ENCODE measurements around the gene TSPAN4.

GRCh38 chr11:847876-848275 is 5.2 kb downstream of the TSPAN4 start:
- TF ChIP-seq ZBTB33 (CRISPR knock-in tag; IDR thresholded peaks at IDR 0.05) (no peak), TSHZ1 (CRISPR knock-in tag; IDR thresholded peaks at IDR 0.05) (no peak), KLF1 (tag; IDR thresholded peaks at IDR 0.05) (no peak), FOXA1 (IDR thresholded peaks at IDR 0.05; ENCODE audit: borderline replicate concordance) (no peak), HOXB6 (CRISPR knock-in tag; IDR thresholded peaks at IDR 0.05; ENCODE audit: borderline replicate concordance) (no peak), EZH2 (IDR thresholded peaks at IDR 0.05; ENCODE audit: borderline replicate concordance, low read depth, low read length) (no peak), CHD1 (IDR thresholded peaks at IDR 0.05; ENCODE audit: low read length) (no peak), TCF7L2 (IDR thresholded peaks at IDR 0.05; ENCODE audit: low read depth, low read length) (no peak), CTCF (IDR thresholded peaks at IDR 0.05 in 2 of 3, conservative IDR thresholded peaks at IDR 0.05 in 1 of 3; ENCODE audit: insufficient read depth in 2 of 3, low read depth in 1 of 3, low read length in 3 of 3) (no peak), PKNOX1 (IDR thresholded peaks at IDR 0.05) (no peak), SRSF9 (IDR thresholded peaks at IDR 0.05; ENCODE audit: borderline replicate concordance, low read depth, low read length) (no peak), ZSCAN29 (IDR thresholded peaks at IDR 0.05) (no peak), POLR2A (conservative IDR thresholded peaks at IDR 0.05) (no peak), POLR2AphosphoS2 (IDR thresholded peaks at IDR 0.05; ENCODE audit: low read length) (no peak)

All from K562 (cell line).